Kidney (tissue), 14 donors: Measurements from ENCODE around the gene ZNF837. TPM values are rescaled to one million over a fixed set of nuclear protein-coding genes. Genes with fewer than 3 reads are reported as not detected.

Experiments
- DNase-seq, 5 donors: peaks; one replicate each; pipeline ENCODE4 v3.0.0-alpha.2; 2013 to 2020
- FAIRE-seq: peaks from 2 replicates; lab custom pipeline; 2012; peaks lifted over from hg19 to GRCh38; lab: Jason Lieb, UNC
- H3K27ac ChIP-seq, 2 donors: one replicate each; pipeline ENCODE4 v1.7.0; 2013; ENCODE audit warnings: low read depth in 2 of 2, low read length in 2 of 2, inconsistent platforms in 1 of 2
- H3K27me3 ChIP-seq: one replicate; pipeline ENCODE4 v1.7.1; 2013; ENCODE audit warnings: low read length, inconsistent platforms; ENCODE audit not compliant: control insufficient read depth, insufficient read depth
- H3K36me3 ChIP-seq, 3 donors: one replicate each; pipeline versions ENCODE4 v1.7.0 to v1.7.1; 2013; ENCODE audit warnings: low read length in 3 of 3, control low read depth in 1 of 3, inconsistent platforms in 1 of 3; ENCODE audit not compliant: insufficient read depth in 3 of 3, control insufficient read depth in 2 of 3
- H3K4me1 ChIP-seq, 3 donors: one replicate each; pipeline versions ENCODE4 v1.7.0 to v1.7.1; 2013; ENCODE audit warnings: low read length in 3 of 3, inconsistent platforms in 1 of 3, low read depth in 1 of 3; ENCODE audit not compliant: control insufficient read depth in 2 of 3, insufficient read depth in 2 of 3
- H3K4me3 ChIP-seq, 3 donors: one replicate each; pipeline versions ENCODE4 v1.7.0 to v1.8.1; 2013; ENCODE audit warnings: low read length in 3 of 3, control low read depth in 1 of 3, inconsistent platforms in 1 of 3
- H3K9ac ChIP-seq, 3 donors: one replicate each; pipeline versions ENCODE4 v1.7.0 to v1.7.1; 2013; ENCODE audit warnings: low read length in 3 of 3, control low read depth in 1 of 3, inconsistent platforms in 1 of 3
- H3K9me3 ChIP-seq, 3 donors: one replicate each; pipeline versions ENCODE4 v1.7.0 to v1.7.1; 2013; ENCODE audit warnings: low read length in 3 of 3, control low read depth in 1 of 3, inconsistent platforms in 1 of 3; ENCODE audit not compliant: control insufficient read depth in 2 of 3, insufficient read depth in 1 of 3
- CTCF ChIP-seq: IDR thresholded peaks from 3 replicates; pipeline ENCODE4 v1.5.1; 2012; ENCODE audit warnings: mild to moderate bottlenecking, moderate library complexity, borderline replicate concordance; ENCODE audit not compliant: insufficient read depth; ENCODE audit errors: extremely low read depth
- intact Hi-C: fragments of 100-400 bp; cut with DNase I; formaldehyde crosslinking; loops from one replicate; pipeline ENCODE4 v1.11.1; 2022
- microRNA-seq: library from miRNA; unstranded; fragments of <30 nt; microRNA quantifications from one replicate; pipeline ENCODE4 v1.2.0, GENCODE V29; 2020
- polyA plus RNA-seq: library from polyadenylated mRNA; stranded (reverse); fragments of 350-450 nt; fragmentation: Illumina TruSeq; extraction: RNeasy Lipid Tissue Mini Kit (QIAGEN cat#74804); gene quantifications from one replicate; pipeline ENCODE4 v1.2.3, GENCODE V29; 2014; ENCODE audit warnings: low read depth, low replicate concordance; ENCODE audit not compliant: insufficient read depth
- total RNA-seq: library from RNA; stranded (reverse); fragmentation: NEBNext Ultra II Directional; extraction: Animal tissue kit (Norgen Biotek cat#: 25700); gene quantifications from one replicate; pipeline ENCODE4 v1.2.1, GENCODE V29; 2021
- donor health status: control.
- donor health status: control.
- donor health status: control.
- donor health status: control.
- donor health status: control.
- donor health status: DM: yes; HTN: yes; CAD: no.
- donor health status: Normal renal cell carcinoma (clear cell type).

Gene ZNF837
- total and polyA plus RNA-seq, 2 donors from 2014 or later = 3.6 to 5.0 TPM

GRCh38 chr19:58319241-58319640 is 61.6 kb downstream of the ZNF837 start:
- H3K36me3 ChIP-seq = peaks cover 3 to 11% (median 8%) of the 10 kb centered on the region in 3 donors
- H3K27me3 ChIP-seq = no peaks in the 10 kb centered on the region
- H3K9ac ChIP-seq = no peak overlapping the region
- no peak for DNase-seq
- H3K4me1 ChIP-seq = no peaks in the 10 kb centered on the region
- intact Hi-C loops = no loop called here
- H3K9me3 ChIP-seq = no peaks in the 10 kb centered on the region
- no peak for TF ChIP-seq CTCF
- FAIRE-seq = no peak
- H3K27ac ChIP-seq = no peak overlapping the region
- no peak overlapping the region for H3K4me3 ChIP-seq

DNA sequence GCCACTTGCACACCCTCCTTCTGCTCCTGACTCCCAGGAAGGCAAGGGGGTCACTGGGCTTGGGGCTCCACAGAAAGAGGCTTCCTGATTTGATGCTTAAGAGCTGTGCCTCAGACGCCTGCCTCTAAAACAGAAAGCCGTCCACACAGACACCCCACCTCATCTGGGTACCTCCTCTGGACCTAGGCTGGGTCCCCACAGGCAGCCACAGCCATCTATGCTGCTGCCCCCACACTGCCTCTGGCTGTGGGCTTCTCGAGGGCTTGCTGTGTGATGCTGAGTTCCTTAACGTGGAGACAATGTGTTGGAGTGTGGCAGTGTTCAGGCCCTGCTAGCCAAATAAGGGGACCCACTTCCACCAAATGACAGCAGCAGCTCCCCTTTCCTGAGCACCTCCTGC is 62.5 kb downstream of the ZNF837 start:
- Histone ChIP-seq H3K27me3 (no peaks in the 10 kb centered on the region), H3K9ac (no peak overlapping the region), H3K4me1 (no peaks in the 10 kb centered on the region), H3K4me3 (no peak overlapping the region), H3K27ac (no peak overlapping the region), H3K36me3 (peaks cover 7 to 19% (median 8%) of the 10 kb centered on the region in 3 donors), H3K9me3 (no peaks in the 10 kb centered on the region)
- FAIRE-seq (no peak), DNase-seq (no peak)
- intact Hi-C loops = no loop called here
- no peak for TF ChIP-seq CTCF

Small RNA genes lying within 50 kb of the gene (microRNA-seq; reads per million reads assigned to microRNA genes)
- gene MIR4754 (not detected), gene MIR6806 (not detected)

Other genes with a start within 250 kb of the ZNF837 start
- 12.5 TPM for gene ZNF329, start 230.2 kb downstream of the ZNF837 start, total RNA-seq
- 8.4 TPM for gene ZNF329, start 230.2 kb downstream of the ZNF837 start, polyA plus RNA-seq
- gene ZNF274, start 198.0 kb downstream of the ZNF837 start, total RNA-seq = 42.4 TPM
- 10.9 TPM for gene ZNF274, start 198.0 kb downstream of the ZNF837 start, polyA plus RNA-seq
- 39.3 TPM for gene ZNF544, start 152.1 kb downstream of the ZNF837 start, total RNA-seq
- 19.4 TPM for gene ZNF544, start 152.1 kb downstream of the ZNF837 start, polyA plus RNA-seq
- 9.0 TPM for gene ZNF8, start 102.1 kb downstream of the ZNF837 start, total RNA-seq
- 1.3 TPM for gene ZNF8, start 102.1 kb downstream of the ZNF837 start, polyA plus RNA-seq
- 35.4 TPM for gene ERVK3-1, start 75.7 kb downstream of the ZNF837 start, total RNA-seq
- 41.6 TPM for gene ERVK3-1, start 75.7 kb downstream of the ZNF837 start, polyA plus RNA-seq
- gene ZSCAN22, start 54.0 kb downstream of the ZNF837 start, total RNA-seq = 3.3 TPM
- gene ZSCAN22, start 54.0 kb downstream of the ZNF837 start, polyA plus RNA-seq = 1.1 TPM
- gene A1BG, start 27.5 kb downstream of the ZNF837 start, total RNA-seq = 10.9 TPM
- 19.0 TPM for gene A1BG, start 27.5 kb downstream of the ZNF837 start, polyA plus RNA-seq
- 5.0 TPM for gene ZNF497, start 18.3 kb downstream of the ZNF837 start, total RNA-seq
- gene ZNF497, start 18.3 kb downstream of the ZNF837 start, polyA plus RNA-seq = 1.7 TPM
- 802 TPM for gene RPS5, start 6.2 kb upstream of the ZNF837 start, total RNA-seq
- gene RPS5, start 6.2 kb upstream of the ZNF837 start, polyA plus RNA-seq = 929 TPM
- 0.25 TPM for gene RNF225, start 14.6 kb upstream of the ZNF837 start, total RNA-seq
- not detected for gene RNF225, start 14.6 kb upstream of the ZNF837 start, polyA plus RNA-seq
- gene ZNF584, start 27.6 kb upstream of the ZNF837 start, total RNA-seq = 13.0 TPM
- 6.2 TPM for gene ZNF584, start 27.6 kb upstream of the ZNF837 start, polyA plus RNA-seq
- 7.8 TPM for gene ZNF132, start 59.1 kb upstream of the ZNF837 start, total RNA-seq
- gene ZNF132, start 59.1 kb upstream of the ZNF837 start, polyA plus RNA-seq = 2.9 TPM
- gene ZNF324B, start 70.6 kb upstream of the ZNF837 start, total RNA-seq = 9.9 TPM
- 3.4 TPM for gene ZNF324B, start 70.6 kb upstream of the ZNF837 start, polyA plus RNA-seq
- gene ZNF324, start 86.0 kb upstream of the ZNF837 start, total RNA-seq = 13.0 TPM
- gene ZNF324, start 86.0 kb upstream of the ZNF837 start, polyA plus RNA-seq = 3.9 TPM
- gene ZNF446, start 95.3 kb upstream of the ZNF837 start, total RNA-seq = 13.3 TPM
- 12.6 TPM for gene ZNF446, start 95.3 kb upstream of the ZNF837 start, polyA plus RNA-seq
- gene SLC27A5, start 131.0 kb upstream of the ZNF837 start, total RNA-seq = 10.8 TPM
- gene SLC27A5, start 131.0 kb upstream of the ZNF837 start, polyA plus RNA-seq = 41.5 TPM
- gene ZBTB45, start 138.8 kb upstream of the ZNF837 start, total RNA-seq = 16.9 TPM
- 7.7 TPM for gene ZBTB45, start 138.8 kb upstream of the ZNF837 start, polyA plus RNA-seq
- gene TRIM28, start 163.0 kb upstream of the ZNF837 start, total RNA-seq = 229 TPM
- gene TRIM28, start 163.0 kb upstream of the ZNF837 start, polyA plus RNA-seq = 191 TPM
- 142 TPM for gene CHMP2A, start 174.1 kb upstream of the ZNF837 start, total RNA-seq
- 294 TPM for gene CHMP2A, start 174.1 kb upstream of the ZNF837 start, polyA plus RNA-seq
- 60.4 TPM for gene UBE2M, start 177.6 kb upstream of the ZNF837 start, total RNA-seq
- 98.0 TPM for gene UBE2M, start 177.6 kb upstream of the ZNF837 start, polyA plus RNA-seq
- 38.6 TPM for gene MZF1, start 192.3 kb upstream of the ZNF837 start, total RNA-seq
- gene MZF1, start 192.3 kb upstream of the ZNF837 start, polyA plus RNA-seq = 12.9 TPM